C4-2B (cell line): Measurements from ENCODE around the gene FKBP3.
"Not testable (repeated sequence)": the region's sequence is repeated elsewhere in the genome, so short reads cannot be mapped to it uniquely, and the experiment has no call there.

Source experiments
- H3K27ac ChIP-seq: fragments of 450-650 bp; 2 replicates; pipeline ENCODE4 v1.5.1; 2017
- CTCF ChIP-seq: fragments of 450-650 bp; conservative IDR thresholded peaks from 2 replicates; pipeline ENCODE4 v1.5.1; 2017; ENCODE audit warnings: mild to moderate bottlenecking
- ZFX ChIP-seq: fragments of 450-650 bp; IDR thresholded peaks from 2 replicates; pipeline ENCODE4 v1.6.1; 2017

FKBP3 gene

GRCh38 chr14:45083976-45084722, 50.1 kb downstream of the FKBP3 start, which contains the start of gene PRPF39:
Gene PRPF39, plus strand, starts transcription at chr14:45084116. Its CDS starts 11,124 bp downstream, at chr14:45095240.
- peak within 1 kb of the TSS; percentile 84 for H3K27ac ChIP-seq
- no peak for TF ChIP-seq CTCF
- TF ChIP-seq ZFX = peak; percentile 99

GRCh38 chr14:45083617-45083975, 50.7 kb downstream of the FKBP3 start:
- H3K27ac ChIP-seq = peak overlapping the region; percentile 84
- TF ChIP-seq CTCF (no peak), ZFX (no peak)

GRCh38 chr14:45082420-45082819, 51.9 kb downstream of the FKBP3 start:
- TF ChIP-seq CTCF = no peak
- no peak overlapping the region for H3K27ac ChIP-seq

GRCh38 chr14:45081096-45081495, 53.2 kb downstream of the FKBP3 start:
- not testable (repeated sequence) for H3K27ac ChIP-seq

- H3K27ac ChIP-seq = not testable (repeated sequence)
Measured at GRCh38 chr14:45080416-45080968, 53.8 kb downstream of the FKBP3 start.

- TF ChIP-seq CTCF = no peak
- TF ChIP-seq ZFX = no peak
- H3K27ac ChIP-seq = no peak overlapping the region
Measured at GRCh38 chr14:45078323-45078722, 56.0 kb downstream of the FKBP3 start.

- no peak for TF ChIP-seq ZFX
- TF ChIP-seq CTCF = no peak
- no peak overlapping the region for H3K27ac ChIP-seq
Measured at GRCh38 chr14:45073231-45073879, 60.9 kb downstream of the FKBP3 start.

GRCh38 chr14:45072126-45072525, 62.2 kb downstream of the FKBP3 start:
- TF ChIP-seq CTCF = no peak
- no peak for TF ChIP-seq ZFX
- no peak overlapping the region for H3K27ac ChIP-seq
